Gastrocnemius medialis (tissue), 4 donors: ENCODE results near the gene C16orf46. TPM values are rescaled to one million over a fixed set of nuclear protein-coding genes. Genes with fewer than 3 reads are reported as not detected.

Source experiments
- ATAC-seq, 2 donors: fragments of 150-250 bp; one replicate each; pipeline ENCODE4 v1.9.1; 2016
- DNase-seq, 2 donors: peaks; one replicate each; pipeline ENCODE4 v3.0.0-alpha.2; 2019
- H3K27ac ChIP-seq, 4 donors: fragments of 200-600 bp; sonication (generic); 1 replicate in 1 of 4; 2 replicates in 3 of 4; pipeline ENCODE4 v1.5.1; 2016 to 2018; ENCODE audit warnings: mild to moderate bottlenecking in 2 of 4, moderate library complexity in 1 of 4
- H3K27me3 ChIP-seq, 3 donors: fragments of 200-600 bp; sonication (generic) in 2 of 3; 1 replicate in 1 of 3; 2 replicates in 2 of 3; pipeline versions ENCODE4 v1.5.1 to v1.6.0; 2016 to 2019; ENCODE audit warnings: mild to moderate bottlenecking in 1 of 3, moderate library complexity in 1 of 3
- H3K36me3 ChIP-seq, 2 donors: fragments of 200-600 bp; sonication (generic) in 1 of 2; one replicate each; pipeline ENCODE4 v1.5.1; 2017 to 2018
- H3K4me1 ChIP-seq, 2 donors: fragments of 200-600 bp; sonication (generic) in 1 of 2; one replicate each; pipeline ENCODE4 v1.5.1; 2016 to 2017; ENCODE audit warnings: mild to moderate bottlenecking in 2 of 2
- H3K4me3 ChIP-seq, 4 donors: fragments of 200-600 bp; sonication (generic) in 3 of 4; 1 replicate in 1 of 4; 2 replicates in 3 of 4; pipeline ENCODE4 v1.5.1; 2016 to 2019; ENCODE audit warnings: mild to moderate bottlenecking in 2 of 4
- H3K9me3 ChIP-seq, 3 donors: fragments of 200-600 bp; sonication (generic) in 2 of 3; 1 replicate in 1 of 3; 2 replicates in 2 of 3; pipeline ENCODE4 v1.5.1; 2016 to 2019
- POLR2A ChIP-seq, 2 donors: fragments of 450-650 bp; IDR thresholded peaks; one replicate each; pipeline ENCODE4 v1.6.1; 2017; ENCODE audit warnings: antibody characterized with exemption in 2 of 2, mild to moderate bottlenecking in 2 of 2, moderate library complexity in 2 of 2
- in situ Hi-C, 4 donors: fragments of 200-750 bp; cut with MboI; loops; one replicate each; pipeline versions ENCODE4 v1.15.0 to v1.8.0; 2017; ENCODE audit warnings: low sequenced_read_pairs in 4 of 4
- intact Hi-C: fragments of 100-400 bp; cut with DNase I; formaldehyde crosslinking; loops from one replicate; pipeline ENCODE4 v1.15.1; 2023; ENCODE audit warnings: low total_unique reads
- total RNA-seq, 4 donors: library from RNA; depleted of rRNA; stranded (reverse); fragments of >200 nt; gene quantifications; one replicate each; pipeline versions ENCODE4 v1.1.0 to v1.2.3, GENCODE V29; 2016
- TF ChIP-seq, protein P1 (sequence below), 5 experiments: fragments of 450-650 bp in 3 of 5; fragments of 200-600 bp in 2 of 5; sonication (generic) in 2 of 5; IDR thresholded peaks in 4 of 5; conservative IDR thresholded peaks in 1 of 5; 1 replicate in 4 of 5; 2 replicates in 1 of 5; pipeline ENCODE4 v1.5.1; 2016 to 2019; ENCODE audit warnings: antibody characterized with exemption in 5 of 5, mild to moderate bottlenecking in 3 of 5, moderate library complexity in 3 of 5

C16orf46 gene
- total RNA-seq, 4 donors from 2014 or later: 0.88 TPM; not detected in 3

DNA sequence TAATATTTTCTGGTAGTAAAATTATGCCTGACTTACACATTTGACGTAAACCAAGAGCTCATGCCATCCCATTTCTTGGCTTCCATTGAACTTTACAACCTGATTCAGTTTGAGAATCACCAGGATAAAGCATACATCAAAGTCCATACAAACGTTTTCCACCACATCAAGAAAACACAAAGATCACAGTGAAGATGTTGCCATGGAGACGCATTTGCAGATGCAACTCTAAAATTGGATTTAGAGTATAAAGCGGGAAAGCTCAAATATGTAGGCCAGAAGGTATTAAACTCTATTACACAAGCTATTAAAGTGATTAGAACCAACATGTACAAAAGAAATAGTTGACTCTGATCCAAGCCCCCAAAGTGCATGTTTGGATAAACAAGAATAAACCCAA is 10.4 kb downstream of the C16orf46 start:
- TF ChIP-seq POLR2A (IDR thresholded peaks at IDR 0.05): no peak
- TF ChIP-seq, protein P1, sequence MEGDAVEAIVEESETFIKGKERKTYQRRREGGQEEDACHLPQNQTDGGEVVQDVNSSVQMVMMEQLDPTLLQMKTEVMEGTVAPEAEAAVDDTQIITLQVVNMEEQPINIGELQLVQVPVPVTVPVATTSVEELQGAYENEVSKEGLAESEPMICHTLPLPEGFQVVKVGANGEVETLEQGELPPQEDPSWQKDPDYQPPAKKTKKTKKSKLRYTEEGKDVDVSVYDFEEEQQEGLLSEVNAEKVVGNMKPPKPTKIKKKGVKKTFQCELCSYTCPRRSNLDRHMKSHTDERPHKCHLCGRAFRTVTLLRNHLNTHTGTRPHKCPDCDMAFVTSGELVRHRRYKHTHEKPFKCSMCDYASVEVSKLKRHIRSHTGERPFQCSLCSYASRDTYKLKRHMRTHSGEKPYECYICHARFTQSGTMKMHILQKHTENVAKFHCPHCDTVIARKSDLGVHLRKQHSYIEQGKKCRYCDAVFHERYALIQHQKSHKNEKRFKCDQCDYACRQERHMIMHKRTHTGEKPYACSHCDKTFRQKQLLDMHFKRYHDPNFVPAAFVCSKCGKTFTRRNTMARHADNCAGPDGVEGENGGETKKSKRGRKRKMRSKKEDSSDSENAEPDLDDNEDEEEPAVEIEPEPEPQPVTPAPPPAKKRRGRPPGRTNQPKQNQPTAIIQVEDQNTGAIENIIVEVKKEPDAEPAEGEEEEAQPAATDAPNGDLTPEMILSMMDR (IDR thresholded peaks at IDR 0.05 in 4 of 5, conservative IDR thresholded peaks at IDR 0.05 in 1 of 5): no peak
- in situ Hi-C loops: no loop called here
- ATAC-seq (no peak), DNase-seq (no peak)
- intact Hi-C loops: no loop called here
- H3K27ac ChIP-seq: no peak overlapping the region
- H3K9me3 ChIP-seq: no peaks in the 10 kb centered on the region
- no peak overlapping the region for H3K4me3 ChIP-seq
- H3K4me1 ChIP-seq: no peaks in the 10 kb centered on the region
- H3K27me3 ChIP-seq: no peaks in the 10 kb centered on the region
- H3K36me3 ChIP-seq: no peaks in the 10 kb centered on the region

DNA sequence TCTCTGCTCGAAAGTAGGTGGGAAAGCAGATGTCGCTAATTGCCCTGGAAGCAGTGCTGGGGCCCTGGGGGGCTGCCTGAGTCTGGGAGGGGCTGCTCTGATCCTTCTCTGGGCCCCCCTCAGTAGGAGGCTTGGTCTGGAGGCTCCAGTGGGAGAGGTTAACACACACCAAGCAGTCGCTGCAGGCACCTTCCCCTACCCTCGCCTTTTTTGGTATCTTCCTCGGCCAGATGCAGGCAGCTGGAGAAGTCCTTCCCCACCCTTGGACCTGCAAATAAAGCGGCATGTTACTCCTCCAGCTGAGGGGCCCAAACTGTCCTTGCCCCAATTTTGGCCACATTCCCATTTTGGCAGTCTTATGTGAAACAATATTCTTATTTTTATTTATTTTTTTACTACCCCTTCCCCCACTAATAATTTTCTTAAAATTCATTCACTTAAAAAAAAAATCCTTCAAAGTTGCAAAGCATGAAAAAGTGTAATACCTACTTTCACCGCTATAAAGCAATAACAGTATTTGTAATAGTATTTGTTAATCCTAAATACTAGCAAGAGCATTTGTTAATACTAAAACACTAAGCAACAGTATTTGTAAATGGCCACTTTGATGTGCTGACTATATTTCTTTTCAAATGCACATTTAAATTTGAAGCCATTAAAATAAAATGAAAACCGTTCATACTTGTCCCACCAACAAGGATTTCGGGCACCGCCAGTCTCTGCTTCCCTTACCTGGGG is 15.0 kb downstream of the C16orf46 start:
- no peaks in the 10 kb centered on the region for H3K27me3 ChIP-seq
- no peak overlapping the region for H3K27ac ChIP-seq
- H3K36me3 ChIP-seq: no peaks in the 10 kb centered on the region
- intact Hi-C loops: no loop called here
- ATAC-seq (no peak), DNase-seq (no peak)
- no peaks in the 10 kb centered on the region for H3K4me1 ChIP-seq
- TF ChIP-seq POLR2A (IDR thresholded peaks at IDR 0.05): no peak
- TF ChIP-seq, protein P1 (IDR thresholded peaks at IDR 0.05 in 4 of 5, conservative IDR thresholded peaks at IDR 0.05 in 1 of 5): no peak
- in situ Hi-C loops: no loop called here
- H3K4me3 ChIP-seq: no peak overlapping the region
- no peaks in the 10 kb centered on the region for H3K9me3 ChIP-seq

DNA sequence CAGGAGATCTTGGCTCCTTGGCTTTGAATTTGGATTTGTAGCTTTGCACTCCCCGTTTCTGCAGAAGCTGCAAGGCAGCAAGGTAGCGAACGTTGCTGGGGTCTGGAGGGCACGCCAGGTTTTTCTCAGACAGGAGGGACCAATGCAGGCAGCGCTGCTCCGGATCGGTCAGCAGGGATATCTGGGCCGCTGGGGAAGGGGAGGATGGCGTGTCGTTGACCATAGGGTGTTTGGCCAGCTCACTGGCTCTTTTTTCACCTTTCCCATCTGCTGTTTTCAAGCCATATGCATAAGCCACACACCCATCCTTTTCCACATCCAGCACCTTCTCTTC is 15.8 kb downstream of the C16orf46 start:
- Histone ChIP-seq H3K4me1 (no peaks in the 10 kb centered on the region), H3K4me3 (no peak overlapping the region), H3K27me3 (no peaks in the 10 kb centered on the region), H3K9me3 (no peaks in the 10 kb centered on the region), H3K27ac (no peak overlapping the region), H3K36me3 (no peaks in the 10 kb centered on the region)
- DNase-seq (no peak), ATAC-seq (no peak)
- intact Hi-C loops (no loop called here), in situ Hi-C loops (no loop called here)
- TF ChIP-seq POLR2A (IDR thresholded peaks at IDR 0.05): no peak
- TF ChIP-seq, protein P1 (IDR thresholded peaks at IDR 0.05 in 4 of 5, conservative IDR thresholded peaks at IDR 0.05 in 1 of 5): no peak

DNA sequence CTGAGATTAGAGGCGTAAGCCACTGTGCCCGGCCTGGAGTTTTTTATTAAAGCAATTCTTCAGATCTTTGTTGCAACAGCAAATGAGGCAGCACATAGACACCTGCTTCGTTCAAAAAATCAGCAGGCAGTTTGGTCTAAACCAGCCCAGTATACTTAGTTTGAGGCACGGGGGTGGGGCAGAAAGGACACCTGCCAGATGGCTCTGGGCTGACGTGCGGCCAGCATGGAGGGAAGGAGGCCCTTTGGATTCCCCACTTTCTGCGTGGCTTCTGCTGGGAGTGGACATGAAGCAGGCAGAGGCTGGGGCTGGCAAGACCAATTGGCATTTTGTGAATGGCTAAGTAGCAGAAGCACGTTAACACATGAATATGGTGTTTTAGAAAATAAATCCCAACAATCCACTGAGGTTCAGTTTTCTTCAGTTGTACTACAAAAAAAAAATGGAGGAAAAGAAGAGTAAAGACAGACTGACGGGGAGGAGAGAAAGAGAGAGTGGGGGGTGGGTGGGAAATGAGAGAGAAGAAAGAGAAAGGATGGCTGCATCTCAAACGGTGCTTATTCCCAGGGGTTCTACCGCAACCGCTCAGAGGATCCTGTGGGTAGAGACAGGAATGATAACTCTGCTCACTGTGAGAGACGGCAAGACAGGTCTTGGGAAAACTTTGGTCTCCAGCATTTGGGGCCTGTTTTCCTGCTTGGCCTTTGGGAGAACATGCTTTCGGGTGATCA is 16.3 kb downstream of the C16orf46 start:
- DNase-seq (no peak), ATAC-seq (no peak)
- TF ChIP-seq, protein P1 (IDR thresholded peaks at IDR 0.05 in 4 of 5, conservative IDR thresholded peaks at IDR 0.05 in 1 of 5): no peak
- TF ChIP-seq POLR2A (IDR thresholded peaks at IDR 0.05): no peak
- no peaks in the 10 kb centered on the region for H3K9me3 ChIP-seq
- H3K4me1 ChIP-seq: no peaks in the 10 kb centered on the region
- no peaks in the 10 kb centered on the region for H3K36me3 ChIP-seq
- intact Hi-C loops: no loop called here
- in situ Hi-C loops: no loop called here
- H3K27ac ChIP-seq: no peak overlapping the region
- H3K4me3 ChIP-seq: no peak overlapping the region
- H3K27me3 ChIP-seq: no peaks in the 10 kb centered on the region
